Astrocyte (in vitro differentiated cells and primary cell): Measurements from ENCODE around the gene CEND1. TPM values are rescaled to one million over a fixed set of nuclear protein-coding genes. Genes with fewer than 3 reads are reported as not detected.

Experiments used
- DNase-seq: peaks from one replicate; pipeline ENCODE4 v3.0.0-alpha.2; 2010; ENCODE audit warnings: low read depth
- FAIRE-seq: peaks from 2 replicates; lab custom pipeline; 2011; peaks lifted over from hg19 to GRCh38; lab: Jason Lieb, UNC
- H2AFZ ChIP-seq: 2 replicates; pipeline ENCODE4 v1.6.0; 2012; ENCODE audit warnings: low read depth, low read length, inconsistent platforms
- H3K27ac ChIP-seq: 2 replicates; pipeline ENCODE4 v1.5.1; 2011; ENCODE audit warnings: low read depth, low read length, inconsistent platforms
- H3K27me3 ChIP-seq: 2 replicates; pipeline ENCODE4 v1.6.0; 2011; ENCODE audit warnings: low read length, inconsistent platforms; ENCODE audit not compliant: insufficient read depth
- H3K36me3 ChIP-seq: 2 replicates; pipeline ENCODE4 v1.5.1; 2011; ENCODE audit warnings: low read length, inconsistent platforms; ENCODE audit not compliant: insufficient read depth
- H3K4me1 ChIP-seq: 2 replicates; pipeline ENCODE4 v1.5.1; 2011; ENCODE audit warnings: low read length, inconsistent platforms; ENCODE audit not compliant: insufficient read depth
- H3K4me2 ChIP-seq: 2 replicates; pipeline ENCODE4 v1.6.0; 2012; ENCODE audit warnings: low read length, inconsistent platforms
- H3K4me3 ChIP-seq: 2 replicates; pipeline ENCODE4 v1.5.1; 2011; ENCODE audit warnings: low read depth, mild to moderate bottlenecking, low read length, inconsistent platforms; ENCODE audit not compliant: insufficient read depth
- H3K79me2 ChIP-seq: 2 replicates; pipeline ENCODE4 v1.6.0; 2012; ENCODE audit warnings: mild to moderate bottlenecking, low read length, inconsistent platforms; ENCODE audit not compliant: insufficient read depth
- H3K9ac ChIP-seq: 2 replicates; pipeline ENCODE4 v1.6.0; 2012; ENCODE audit warnings: mild to moderate bottlenecking, low read length, inconsistent platforms
- H3K9me3 ChIP-seq: 2 replicates; pipeline ENCODE4 v1.5.1; 2012; ENCODE audit warnings: low read depth, mild to moderate bottlenecking, low read length, inconsistent platforms; ENCODE audit not compliant: insufficient read depth
- H4K20me1 ChIP-seq: 2 replicates; pipeline ENCODE4 v1.6.0; 2012; ENCODE audit warnings: low read length, inconsistent platforms; ENCODE audit not compliant: insufficient read depth
- H3K27ac Mint-ChIP-seq: one replicate; pipeline ENCODE4 v1.8.0; 2021; ENCODE audit warnings: mild to moderate bottlenecking, mixed read lengths; ENCODE audit not compliant: unreplicated experiment
- H3K27me3 Mint-ChIP-seq: one replicate; pipeline ENCODE4 v1.8.0; 2021; ENCODE audit warnings: low read depth, mixed read lengths; ENCODE audit not compliant: unreplicated experiment
- H3K36me3 Mint-ChIP-seq: one replicate; pipeline ENCODE4 v1.8.0; 2021; ENCODE audit warnings: low read depth, mixed read lengths; ENCODE audit not compliant: unreplicated experiment
- H3K4me1 Mint-ChIP-seq: one replicate; pipeline ENCODE4 v1.8.0; 2021; ENCODE audit warnings: low read depth, mixed read lengths; ENCODE audit not compliant: unreplicated experiment
- H3K4me3 Mint-ChIP-seq: one replicate; pipeline ENCODE4 v1.8.0; 2021; ENCODE audit warnings: mild to moderate bottlenecking, moderate library complexity, mixed read lengths; ENCODE audit not compliant: unreplicated experiment
- H3K9me3 Mint-ChIP-seq: one replicate; pipeline ENCODE4 v1.8.0; 2021; ENCODE audit warnings: mild to moderate bottlenecking, mixed read lengths; ENCODE audit not compliant: unreplicated experiment
- EZH2 ChIP-seq: IDR thresholded peaks from 2 replicates; pipeline ENCODE4 v1.6.1; 2012; ENCODE audit warnings: mild to moderate bottlenecking, low read length, inconsistent platforms; ENCODE audit not compliant: insufficient read depth
- total RNA-seq: library from RNA; stranded (reverse); gene quantifications from 2 replicates; pipeline ENCODE4 v1.2.1, GENCODE V29; 2021
- TF ChIP-seq, protein P1 (sequence below): IDR thresholded peaks from 2 replicates; pipeline ENCODE4 v1.5.1; 2011; ENCODE audit warnings: low read depth, mild to moderate bottlenecking, inconsistent platforms, low read length, moderate library complexity; ENCODE audit not compliant: insufficient read depth

The CEND1 gene
- total RNA-seq, 1 donor from 2014 or later = 0.59 TPM

DNA sequence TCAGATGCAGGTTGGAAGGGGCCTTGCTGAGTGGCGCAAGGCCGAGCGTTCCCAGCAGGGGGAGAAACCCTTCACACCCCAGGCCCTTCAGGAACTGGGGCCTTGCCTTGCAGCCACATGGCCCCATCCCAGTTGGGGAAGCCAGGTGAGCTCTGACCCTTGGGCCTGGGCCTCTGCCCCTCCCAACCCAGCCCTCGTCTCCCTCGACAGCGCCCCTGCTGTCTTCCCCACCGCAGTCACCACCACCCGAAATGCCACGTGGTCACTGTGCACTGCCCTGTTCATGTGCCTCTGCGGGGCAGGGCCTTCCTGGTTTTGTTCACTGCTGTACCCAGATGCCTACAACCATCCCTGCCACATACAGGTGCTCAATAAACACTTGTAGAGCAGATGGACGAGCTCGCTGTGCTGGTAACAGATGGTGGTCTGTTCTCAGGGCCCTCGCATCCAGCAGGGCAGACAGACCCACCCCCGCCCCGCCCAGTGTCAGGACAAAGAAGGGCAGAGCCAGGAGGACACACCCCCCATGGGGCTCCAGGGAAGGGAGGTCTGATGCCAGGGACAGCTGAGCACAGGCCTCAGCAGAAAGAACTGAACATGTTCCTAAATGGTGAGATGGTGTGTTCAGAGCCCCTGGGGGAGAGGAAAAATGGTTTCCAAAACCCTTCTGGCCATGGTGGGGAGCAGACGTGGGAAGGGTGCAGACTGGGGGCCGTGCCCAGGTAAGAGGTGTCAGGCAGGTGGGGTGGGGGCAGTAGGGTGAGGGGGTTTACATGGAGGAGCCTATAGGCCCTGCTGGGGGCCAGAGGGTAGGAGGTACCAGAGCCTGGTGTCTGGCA lies 48.8 kb upstream of the CEND1 start:
- peaks cover 20% of the 10 kb centered on the region for H3K4me1 Mint-ChIP-seq
- H3K9ac ChIP-seq = no peak overlapping the region
- no peaks in the 10 kb centered on the region for H3K27me3 ChIP-seq
- no peak overlapping the region for H3K4me3 ChIP-seq
- H4K20me1 ChIP-seq = peaks cover 81% of the 10 kb centered on the region
- FAIRE-seq (no peak), DNase-seq (no peak)
- TF ChIP-seq EZH2 = no peak
- TF ChIP-seq, protein P1, sequence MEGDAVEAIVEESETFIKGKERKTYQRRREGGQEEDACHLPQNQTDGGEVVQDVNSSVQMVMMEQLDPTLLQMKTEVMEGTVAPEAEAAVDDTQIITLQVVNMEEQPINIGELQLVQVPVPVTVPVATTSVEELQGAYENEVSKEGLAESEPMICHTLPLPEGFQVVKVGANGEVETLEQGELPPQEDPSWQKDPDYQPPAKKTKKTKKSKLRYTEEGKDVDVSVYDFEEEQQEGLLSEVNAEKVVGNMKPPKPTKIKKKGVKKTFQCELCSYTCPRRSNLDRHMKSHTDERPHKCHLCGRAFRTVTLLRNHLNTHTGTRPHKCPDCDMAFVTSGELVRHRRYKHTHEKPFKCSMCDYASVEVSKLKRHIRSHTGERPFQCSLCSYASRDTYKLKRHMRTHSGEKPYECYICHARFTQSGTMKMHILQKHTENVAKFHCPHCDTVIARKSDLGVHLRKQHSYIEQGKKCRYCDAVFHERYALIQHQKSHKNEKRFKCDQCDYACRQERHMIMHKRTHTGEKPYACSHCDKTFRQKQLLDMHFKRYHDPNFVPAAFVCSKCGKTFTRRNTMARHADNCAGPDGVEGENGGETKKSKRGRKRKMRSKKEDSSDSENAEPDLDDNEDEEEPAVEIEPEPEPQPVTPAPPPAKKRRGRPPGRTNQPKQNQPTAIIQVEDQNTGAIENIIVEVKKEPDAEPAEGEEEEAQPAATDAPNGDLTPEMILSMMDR = no peak
- H3K4me2 ChIP-seq = no peak overlapping the region
- H3K9me3 ChIP-seq = no peaks in the 10 kb centered on the region
- H3K4me1 ChIP-seq = peaks cover 49% of the 10 kb centered on the region
- no peak overlapping the region for H2AFZ ChIP-seq
- peaks cover 85% of the 10 kb centered on the region for H3K79me2 ChIP-seq
- H3K9me3 Mint-ChIP-seq = no peaks in the 10 kb centered on the region
- peaks cover 6% of the 10 kb centered on the region for H3K36me3 Mint-ChIP-seq
- peak overlapping the region; percentile 87 for H3K27ac Mint-ChIP-seq
- H3K27ac ChIP-seq = no peak overlapping the region
- H3K4me3 Mint-ChIP-seq = no peak overlapping the region
- H3K27me3 Mint-ChIP-seq = no peaks in the 10 kb centered on the region
- H3K36me3 ChIP-seq = peaks cover 19% of the 10 kb centered on the region

DNA sequence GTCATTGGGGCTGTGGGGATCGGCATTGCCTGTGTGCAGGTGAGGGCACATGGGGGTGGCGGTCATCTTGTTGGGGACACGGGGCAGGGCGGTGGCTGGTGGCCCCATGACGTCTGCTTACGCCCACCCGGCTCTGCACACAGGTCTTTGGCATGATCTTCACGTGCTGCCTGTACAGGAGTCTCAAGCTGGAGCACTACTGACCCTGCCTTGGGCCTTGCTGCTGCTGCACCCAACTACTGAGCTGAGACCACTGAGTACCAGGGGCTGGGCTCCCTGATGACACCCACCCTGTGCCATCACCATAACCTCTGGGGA lies 48.1 kb upstream of the CEND1 start:
- H3K27me3 ChIP-seq = no peaks in the 10 kb centered on the region
- H3K79me2 ChIP-seq = peaks cover 92% of the 10 kb centered on the region
- peaks cover 85% of the 10 kb centered on the region for H4K20me1 ChIP-seq

More for the DNA sequence above, 48.1 kb upstream of the CEND1 start:
- no peaks in the 10 kb centered on the region for H3K9me3 ChIP-seq
- FAIRE-seq (no peak), DNase-seq (no peak)
- peaks cover 19% of the 10 kb centered on the region for H3K36me3 ChIP-seq
- Mint-ChIP-seq H3K4me3 (no peak overlapping the region), H3K27ac (no peak overlapping the region), H3K27me3 (no peaks in the 10 kb centered on the region), H3K9me3 (no peaks in the 10 kb centered on the region), H3K36me3 (peaks cover 6% of the 10 kb centered on the region), H3K4me1 (peaks cover 20% of the 10 kb centered on the region)
- TF ChIP-seq, protein P1 = no peak
- TF ChIP-seq EZH2 = no peak
- no peak overlapping the region for H2AFZ ChIP-seq
- no peak overlapping the region for H3K9ac ChIP-seq
- peaks cover 44% of the 10 kb centered on the region for H3K4me1 ChIP-seq
- no peak overlapping the region for H3K4me3 ChIP-seq
- H3K4me2 ChIP-seq = no peak overlapping the region
- H3K27ac ChIP-seq = no peak overlapping the region
